ENCODE measurements around the gene SND1.

DNA sequence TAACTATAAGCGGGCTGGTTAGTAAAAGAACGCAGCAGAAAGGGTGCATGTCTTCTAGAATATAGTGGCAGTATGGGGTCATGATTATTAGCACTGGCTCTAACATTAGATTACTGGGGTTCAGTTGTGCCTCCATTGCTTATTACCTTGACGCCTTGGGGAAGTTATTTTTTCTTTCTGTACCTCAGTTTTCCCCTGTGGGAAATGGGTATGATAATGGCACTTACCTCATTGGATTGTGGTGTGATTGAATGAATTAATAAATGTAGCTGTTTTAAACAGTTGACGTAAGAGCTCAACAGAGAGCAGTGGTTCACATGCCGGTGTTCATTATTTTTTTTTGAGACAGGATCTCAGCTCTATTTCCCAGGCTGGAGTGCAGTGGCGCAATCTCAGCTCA lies 262.7 kb downstream of the SND1 start:
- no peak for TF ChIP-seq POLR2A (IDR thresholded peaks at IDR 0.05; ENCODE audit: low read length)
- no peak for TF ChIP-seq GATA1 (IDR thresholded peaks at IDR 0.05; ENCODE audit: low read depth, low read length)

All from erythroblast (primary cell).